ENCODE measurements around the gene MEF2D.

DNA sequence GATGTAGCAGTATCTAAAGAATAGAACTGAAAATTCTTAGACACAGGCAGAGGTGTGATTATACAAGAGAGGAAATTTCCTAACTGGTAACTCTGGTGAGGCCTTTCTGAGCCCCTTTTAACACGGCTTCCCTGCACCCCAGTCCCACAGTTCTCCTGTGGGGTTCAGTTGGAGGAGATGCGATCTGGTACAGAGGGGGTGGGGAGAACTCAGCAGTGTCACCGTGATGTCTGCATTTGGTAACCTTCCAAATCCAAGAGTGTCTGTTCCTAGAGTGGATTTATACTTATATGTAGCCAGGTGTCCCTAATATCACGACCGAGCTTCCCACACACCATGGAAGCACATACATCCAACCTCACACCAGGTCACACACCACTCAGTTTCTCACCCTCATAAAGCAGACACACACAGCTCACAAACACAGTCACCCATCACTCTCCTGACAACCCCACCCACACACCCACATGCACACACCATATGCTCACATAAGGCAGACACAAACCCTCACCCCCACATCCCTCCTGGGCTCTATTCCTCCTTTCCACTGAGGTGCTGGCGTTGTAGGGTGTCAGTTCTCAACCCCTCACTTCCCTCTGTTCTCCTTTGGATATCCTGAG is 83.1 kb downstream of the MEF2D start:
- TF ChIP-seq, protein P1, sequence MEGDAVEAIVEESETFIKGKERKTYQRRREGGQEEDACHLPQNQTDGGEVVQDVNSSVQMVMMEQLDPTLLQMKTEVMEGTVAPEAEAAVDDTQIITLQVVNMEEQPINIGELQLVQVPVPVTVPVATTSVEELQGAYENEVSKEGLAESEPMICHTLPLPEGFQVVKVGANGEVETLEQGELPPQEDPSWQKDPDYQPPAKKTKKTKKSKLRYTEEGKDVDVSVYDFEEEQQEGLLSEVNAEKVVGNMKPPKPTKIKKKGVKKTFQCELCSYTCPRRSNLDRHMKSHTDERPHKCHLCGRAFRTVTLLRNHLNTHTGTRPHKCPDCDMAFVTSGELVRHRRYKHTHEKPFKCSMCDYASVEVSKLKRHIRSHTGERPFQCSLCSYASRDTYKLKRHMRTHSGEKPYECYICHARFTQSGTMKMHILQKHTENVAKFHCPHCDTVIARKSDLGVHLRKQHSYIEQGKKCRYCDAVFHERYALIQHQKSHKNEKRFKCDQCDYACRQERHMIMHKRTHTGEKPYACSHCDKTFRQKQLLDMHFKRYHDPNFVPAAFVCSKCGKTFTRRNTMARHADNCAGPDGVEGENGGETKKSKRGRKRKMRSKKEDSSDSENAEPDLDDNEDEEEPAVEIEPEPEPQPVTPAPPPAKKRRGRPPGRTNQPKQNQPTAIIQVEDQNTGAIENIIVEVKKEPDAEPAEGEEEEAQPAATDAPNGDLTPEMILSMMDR (IDR thresholded peaks at IDR 0.05) = no peak
- no peak for TF ChIP-seq POLR2AphosphoS5 (IDR thresholded peaks at IDR 0.05)
- TF ChIP-seq POLR2A (IDR thresholded peaks at IDR 0.05) = no peak

Data from suprapubic skin (tissue), 4 donors.